GM19238 (cell line): ENCODE data around the gene ARHGAP23.
"Not testable (repeated sequence)": the region's sequence is repeated elsewhere in the genome, so short reads cannot be mapped to it uniquely, and the experiment has no call there.

ENCODE experiments used
- DNase-seq: peaks from one replicate; pipeline ENCODE4 v3.0.0; 2011; ENCODE audit warnings: low spot score; ENCODE audit not compliant: insufficient read length

The ARHGAP23 gene

GRCh38 chr17:38420518-38420917 is 7.7 kb upstream of the ARHGAP23 start:
- no peak for DNase-seq

DNA sequence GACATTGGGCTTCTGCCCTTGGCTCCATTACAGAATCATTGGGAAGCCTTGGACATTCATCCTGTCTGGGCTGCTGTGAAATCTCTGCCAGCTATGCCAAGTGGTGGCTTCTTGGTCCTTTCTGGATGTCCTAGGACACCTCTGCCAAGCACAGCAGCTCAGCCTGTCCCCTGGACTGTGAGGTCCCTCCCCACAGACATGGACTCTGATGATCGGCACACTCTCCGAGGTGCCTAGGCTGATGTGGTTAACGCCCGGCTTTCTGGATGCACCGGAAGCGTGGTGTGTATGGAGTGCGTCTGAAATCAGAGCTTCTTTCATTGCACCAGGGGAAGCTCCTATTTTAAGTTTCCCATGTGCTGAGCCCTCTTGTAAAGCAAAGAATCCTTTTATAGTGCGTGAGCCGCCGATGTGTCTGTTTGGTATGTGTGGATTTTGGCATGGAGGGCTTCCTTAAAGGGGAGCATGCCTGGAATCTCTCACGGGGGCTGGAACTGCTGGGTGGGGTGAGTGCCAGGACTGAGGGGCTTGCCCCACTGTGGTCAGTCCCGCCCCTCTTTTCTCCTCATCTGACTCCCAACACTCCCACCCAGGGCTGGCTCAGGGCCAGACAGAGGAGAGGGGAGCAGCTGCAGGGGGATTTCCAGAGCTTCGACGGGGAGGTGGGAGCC is 7.0 kb upstream of the ARHGAP23 start:
- DNase-seq, result no peak

- no peak for DNase-seq
These were observed 6.1 kb upstream of the ARHGAP23 start for GRCh38 chr17:38421871-38422827.

- no peak for DNase-seq
These were observed 3.8 kb upstream of the ARHGAP23 start for GRCh38 chr17:38424297-38424972.

- DNase-seq, result no peak
These were observed 3.2 kb upstream of the ARHGAP23 start for GRCh38 chr17:38425031-38425430.

DNA sequence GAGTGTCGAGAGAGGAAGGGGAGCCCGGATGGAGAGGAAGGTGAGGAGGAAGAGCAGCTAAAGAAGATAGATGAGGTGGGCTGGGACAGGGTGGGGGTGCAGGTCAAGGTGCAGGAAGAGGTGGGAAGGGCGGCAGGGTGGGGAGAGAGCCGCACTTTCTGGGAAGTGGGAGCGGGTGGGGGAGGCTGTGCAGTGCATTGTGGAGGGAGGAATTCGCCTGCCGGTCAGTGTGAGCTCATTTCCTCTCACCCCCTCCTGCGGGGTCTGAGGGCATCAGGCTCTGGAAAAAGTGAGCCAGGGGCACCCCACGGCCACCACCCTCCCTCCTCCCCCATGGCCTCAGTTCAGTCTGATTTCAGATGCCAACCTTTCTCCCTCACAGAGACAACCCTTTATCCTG is 2.5 kb upstream of the ARHGAP23 start:
- DNase-seq, result no peak

GRCh38 chr17:38426441-38426840 is 1.8 kb upstream of the ARHGAP23 start:
- no peak for DNase-seq

GRCh38 chr17:38427160-38427949 is 909 bp upstream of the ARHGAP23 start:
- DNase-seq, result no peak

- no peak for DNase-seq
These were observed 543 bp downstream of the ARHGAP23 start for GRCh38 chr17:38428643-38429371.

- no peak for DNase-seq
These were observed 1.3 kb downstream of the ARHGAP23 start for GRCh38 chr17:38429476-38430100.

DNA sequence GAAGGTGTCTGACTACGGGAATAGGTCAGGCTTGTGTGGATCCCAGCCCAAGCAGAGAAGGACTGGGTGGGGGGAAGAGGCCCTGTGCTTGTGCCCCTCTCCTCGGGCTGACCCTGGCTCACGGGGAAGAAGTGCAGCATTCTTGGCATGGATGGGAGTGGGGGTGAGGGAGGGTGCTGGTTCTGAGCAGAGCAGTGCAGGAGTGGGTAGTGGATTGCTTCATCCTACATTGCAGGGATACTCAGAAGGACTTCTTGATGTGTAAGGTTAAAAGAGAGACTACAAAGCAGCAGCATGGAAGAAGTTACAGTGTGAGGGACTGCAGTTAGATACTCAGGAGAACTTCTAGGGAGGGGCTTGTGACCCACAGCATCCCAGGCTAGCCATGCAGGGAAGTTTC is 2.1 kb downstream of the ARHGAP23 start:
- no peak for DNase-seq

GRCh38 chr17:38430822-38431221 is 2.6 kb downstream of the ARHGAP23 start:
- no peak for DNase-seq

GRCh38 chr17:38431346-38432145 is 3.3 kb downstream of the ARHGAP23 start:
- DNase-seq, result no peak

- DNase-seq, result no peak
These were observed 6.0 kb downstream of the ARHGAP23 start for GRCh38 chr17:38434178-38434665.

- no peak for DNase-seq
These were observed 7.5 kb downstream of the ARHGAP23 start for GRCh38 chr17:38435795-38436194.

- DNase-seq, result no peak
These were observed 8.1 kb downstream of the ARHGAP23 start for GRCh38 chr17:38436386-38436785.

- DNase-seq, result not testable (repeated sequence)
These were observed 9.0 kb downstream of the ARHGAP23 start for GRCh38 chr17:38437313-38437712.

- DNase-seq, result no peak
These were observed 11.2 kb downstream of the ARHGAP23 start for GRCh38 chr17:38439436-38439835.
